Heart left ventricle (tissue), 13 donors: ENCODE data around the gene NSD2.

Source experiments
- POLR2A ChIP-seq, 2 donors: fragments of 450-650 bp; IDR thresholded peaks; one replicate each; pipeline ENCODE4 v1.6.1; 2017; ENCODE audit warnings: antibody characterized with exemption in 2 of 2, mild to moderate bottlenecking in 2 of 2, moderate library complexity in 2 of 2
- TF ChIP-seq, protein P1 (sequence below), 12 donors: fragments of 200-600 bp; sonication (generic) in 4 of 12; IDR thresholded peaks; one replicate each; pipeline versions ENCODE4 v1.5.0 to v1.8.0; 2018 to 2022; ENCODE audit warnings: antibody characterized with exemption in 12 of 12, mild to moderate bottlenecking in 5 of 12
- donor health status: ischemic (EF 13 %, LVEDD 7.1; RV severe dilation, severe dysfunction).
- donor health status: DM: no; HTN: yes; CAD: no.
- donor health status: DM: no; HTN: no; CAD: no.
- donor health status: ischemic (EF 25% LVEDD 6.9; RV normal size, moderate dysfunction).
- donor health status: ischemic (EF 25% LVEDD 5.7; RV mildly dilated, moderate dysfunction).
- donor health status: ischemic (EF 35%, LVEDD 5.7; RV mildly dilated, moderate dysfunction).
- donor health status: nonischemic (EF 11% LVEDD 7.7; RV severe dilation, severe dysfunction).
- donor health status: DM: yes; HTN: yes; CAD: no.
- donor health status: PGD.
- donor health status: ischemic (EF 29% LVEDD 5.4; RV normal size, mild dysfunction).
- donor health status: nonischemic (EF 23%, LVEDD 6.1; RV moderate dilation, normal function).

DNA sequence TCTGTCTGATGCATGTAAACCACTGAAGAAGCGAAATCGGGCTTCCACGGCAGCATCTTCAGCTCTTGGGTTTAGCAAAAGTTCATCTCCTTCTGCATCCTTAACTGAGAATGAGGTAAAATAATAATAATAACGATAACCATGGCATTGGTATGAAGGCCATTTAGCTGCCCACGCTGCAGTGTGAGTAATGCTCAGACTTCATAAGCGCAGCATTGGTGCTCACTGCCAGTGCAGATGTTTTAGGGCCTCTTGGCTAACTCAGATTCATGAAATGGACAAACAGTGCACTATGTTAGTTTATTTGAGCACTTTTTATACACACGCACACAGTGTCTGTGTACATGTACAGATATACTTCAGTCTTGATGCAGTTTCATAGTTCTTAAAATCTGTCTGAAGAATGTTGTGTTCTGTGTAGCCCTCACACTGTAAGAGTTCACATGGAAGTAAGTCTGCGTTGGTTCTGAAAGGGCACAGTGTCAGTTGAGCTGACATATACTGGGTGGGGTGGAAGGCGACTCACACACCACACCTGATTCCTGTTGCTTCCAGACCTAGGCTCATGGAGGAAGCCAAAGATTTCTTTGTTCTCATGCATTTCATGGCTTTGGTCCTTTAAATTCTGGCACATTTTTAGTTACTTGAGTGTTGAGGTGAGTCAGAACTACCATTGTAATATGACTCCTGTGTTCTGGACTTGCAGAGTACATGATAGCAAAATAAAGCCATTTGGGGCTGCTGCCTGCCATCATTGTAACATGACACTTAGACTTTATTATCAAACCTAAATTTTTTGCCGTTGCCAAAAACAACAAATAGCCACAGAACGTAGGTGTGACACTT, 68.7 kb downstream of the NSD2 start:
- TF ChIP-seq, protein P1, sequence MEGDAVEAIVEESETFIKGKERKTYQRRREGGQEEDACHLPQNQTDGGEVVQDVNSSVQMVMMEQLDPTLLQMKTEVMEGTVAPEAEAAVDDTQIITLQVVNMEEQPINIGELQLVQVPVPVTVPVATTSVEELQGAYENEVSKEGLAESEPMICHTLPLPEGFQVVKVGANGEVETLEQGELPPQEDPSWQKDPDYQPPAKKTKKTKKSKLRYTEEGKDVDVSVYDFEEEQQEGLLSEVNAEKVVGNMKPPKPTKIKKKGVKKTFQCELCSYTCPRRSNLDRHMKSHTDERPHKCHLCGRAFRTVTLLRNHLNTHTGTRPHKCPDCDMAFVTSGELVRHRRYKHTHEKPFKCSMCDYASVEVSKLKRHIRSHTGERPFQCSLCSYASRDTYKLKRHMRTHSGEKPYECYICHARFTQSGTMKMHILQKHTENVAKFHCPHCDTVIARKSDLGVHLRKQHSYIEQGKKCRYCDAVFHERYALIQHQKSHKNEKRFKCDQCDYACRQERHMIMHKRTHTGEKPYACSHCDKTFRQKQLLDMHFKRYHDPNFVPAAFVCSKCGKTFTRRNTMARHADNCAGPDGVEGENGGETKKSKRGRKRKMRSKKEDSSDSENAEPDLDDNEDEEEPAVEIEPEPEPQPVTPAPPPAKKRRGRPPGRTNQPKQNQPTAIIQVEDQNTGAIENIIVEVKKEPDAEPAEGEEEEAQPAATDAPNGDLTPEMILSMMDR (IDR thresholded peaks at IDR 0.05): no peak
- TF ChIP-seq POLR2A (IDR thresholded peaks at IDR 0.05): no peak
